Measurements from ENCODE around the gene RAD51B.

The RAD51B gene

DNA sequence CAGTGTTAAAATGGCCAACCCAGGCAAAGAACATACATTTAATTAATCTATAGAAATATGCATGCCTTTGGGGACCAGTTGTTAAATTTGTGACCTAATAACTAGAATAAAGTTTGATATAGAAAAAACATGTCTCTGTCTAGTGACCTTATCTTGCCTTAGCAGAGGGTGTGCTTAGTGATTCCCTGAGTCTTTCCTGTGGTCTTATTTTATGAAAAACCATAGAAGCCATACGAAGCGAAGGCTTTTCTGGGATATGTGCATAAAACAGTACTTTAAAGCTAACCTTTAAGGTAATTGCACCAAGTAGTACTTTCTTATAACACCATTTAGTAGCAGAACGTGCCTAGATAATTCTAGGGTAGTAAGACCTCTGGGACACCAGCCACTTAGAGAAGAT lies 593.9 kb downstream of the RAD51B start:
- Mint-ChIP-seq H3K27ac (peak overlapping the region; percentile 83 to 94 (median 90)), H3K27me3 (ENCODE audit: low read depth) (no peaks in the 10 kb centered on the region), H3K9me3 (no peaks in the 10 kb centered on the region), H3K4me3 (no peak overlapping the region), H3K4me1 (peaks cover 58% of the 10 kb centered on the region), H3K36me3 (ENCODE audit: low read depth) (no peaks in the 10 kb centered on the region)
- TF ChIP-seq, protein P1, sequence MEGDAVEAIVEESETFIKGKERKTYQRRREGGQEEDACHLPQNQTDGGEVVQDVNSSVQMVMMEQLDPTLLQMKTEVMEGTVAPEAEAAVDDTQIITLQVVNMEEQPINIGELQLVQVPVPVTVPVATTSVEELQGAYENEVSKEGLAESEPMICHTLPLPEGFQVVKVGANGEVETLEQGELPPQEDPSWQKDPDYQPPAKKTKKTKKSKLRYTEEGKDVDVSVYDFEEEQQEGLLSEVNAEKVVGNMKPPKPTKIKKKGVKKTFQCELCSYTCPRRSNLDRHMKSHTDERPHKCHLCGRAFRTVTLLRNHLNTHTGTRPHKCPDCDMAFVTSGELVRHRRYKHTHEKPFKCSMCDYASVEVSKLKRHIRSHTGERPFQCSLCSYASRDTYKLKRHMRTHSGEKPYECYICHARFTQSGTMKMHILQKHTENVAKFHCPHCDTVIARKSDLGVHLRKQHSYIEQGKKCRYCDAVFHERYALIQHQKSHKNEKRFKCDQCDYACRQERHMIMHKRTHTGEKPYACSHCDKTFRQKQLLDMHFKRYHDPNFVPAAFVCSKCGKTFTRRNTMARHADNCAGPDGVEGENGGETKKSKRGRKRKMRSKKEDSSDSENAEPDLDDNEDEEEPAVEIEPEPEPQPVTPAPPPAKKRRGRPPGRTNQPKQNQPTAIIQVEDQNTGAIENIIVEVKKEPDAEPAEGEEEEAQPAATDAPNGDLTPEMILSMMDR (IDR thresholded peaks at IDR 0.05; ENCODE audit: unreplicated experiment in 3 of 3), result no peak

DNA sequence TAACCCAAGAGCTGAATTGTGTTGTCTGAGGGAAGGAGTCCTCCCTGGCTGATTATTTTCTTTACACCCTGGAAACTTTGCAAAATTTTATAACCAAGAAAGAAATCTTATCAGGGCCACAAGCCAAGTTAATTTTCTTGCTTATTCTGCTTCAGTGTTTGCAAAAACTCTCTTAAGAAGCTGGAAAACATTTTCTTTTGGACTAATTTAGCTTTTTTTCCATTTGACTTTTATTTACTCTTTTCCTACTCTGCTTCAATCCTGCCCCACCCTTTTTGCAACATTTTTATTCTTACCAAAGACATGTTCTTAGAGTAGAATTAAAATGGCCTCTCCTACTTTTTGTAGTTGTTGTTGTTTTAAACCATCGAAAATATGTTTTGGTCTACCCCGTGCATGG lies 594.5 kb downstream of the RAD51B start:
- Mint-ChIP-seq H3K36me3 (ENCODE audit: low read depth) (no peaks in the 10 kb centered on the region), H3K4me3 (no peak overlapping the region), H3K27me3 (ENCODE audit: low read depth) (no peaks in the 10 kb centered on the region), H3K27ac (peak overlapping the region; percentile 83 to 94 (median 90)), H3K4me1 (peaks cover 60% of the 10 kb centered on the region), H3K9me3 (no peaks in the 10 kb centered on the region)
- TF ChIP-seq, protein P1 (IDR thresholded peaks at IDR 0.05; ENCODE audit: unreplicated experiment in 3 of 3), result no peak

DNA sequence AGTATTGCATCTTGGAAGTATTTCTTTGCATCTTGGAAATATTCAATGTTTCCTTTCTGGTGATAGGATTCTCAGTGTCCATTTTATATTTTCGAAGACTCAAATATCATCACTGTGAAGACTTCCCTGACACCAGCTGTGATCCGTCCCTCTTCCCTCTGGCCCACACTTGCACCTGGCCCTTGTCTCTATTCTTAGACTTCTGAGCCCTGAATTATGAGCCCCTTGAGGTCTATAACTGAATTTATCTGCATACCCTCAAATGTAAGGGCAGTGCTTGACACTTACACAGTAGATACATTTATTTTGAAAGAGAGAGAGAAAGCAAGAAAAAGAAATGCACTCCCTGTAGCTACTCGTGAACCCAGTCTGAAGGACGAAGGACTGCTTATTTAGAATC lies 596.6 kb downstream of the RAD51B start:
- H3K9me3 Mint-ChIP-seq, result no peaks in the 10 kb centered on the region
- H3K4me1 Mint-ChIP-seq, result peaks cover 70% of the 10 kb centered on the region
- H3K36me3 Mint-ChIP-seq (ENCODE audit: low read depth), result no peaks in the 10 kb centered on the region
- H3K27ac Mint-ChIP-seq, result peak overlapping the region; percentile 92 to 99 (median 94)
- TF ChIP-seq, protein P1 (IDR thresholded peaks at IDR 0.05; ENCODE audit: unreplicated experiment in 3 of 3), result no peak
- H3K27me3 Mint-ChIP-seq (ENCODE audit: low read depth), result no peaks in the 10 kb centered on the region
- peak overlapping the region in 2 of 3 experiments; percentile 15 to 26 for H3K4me3 Mint-ChIP-seq

DNA sequence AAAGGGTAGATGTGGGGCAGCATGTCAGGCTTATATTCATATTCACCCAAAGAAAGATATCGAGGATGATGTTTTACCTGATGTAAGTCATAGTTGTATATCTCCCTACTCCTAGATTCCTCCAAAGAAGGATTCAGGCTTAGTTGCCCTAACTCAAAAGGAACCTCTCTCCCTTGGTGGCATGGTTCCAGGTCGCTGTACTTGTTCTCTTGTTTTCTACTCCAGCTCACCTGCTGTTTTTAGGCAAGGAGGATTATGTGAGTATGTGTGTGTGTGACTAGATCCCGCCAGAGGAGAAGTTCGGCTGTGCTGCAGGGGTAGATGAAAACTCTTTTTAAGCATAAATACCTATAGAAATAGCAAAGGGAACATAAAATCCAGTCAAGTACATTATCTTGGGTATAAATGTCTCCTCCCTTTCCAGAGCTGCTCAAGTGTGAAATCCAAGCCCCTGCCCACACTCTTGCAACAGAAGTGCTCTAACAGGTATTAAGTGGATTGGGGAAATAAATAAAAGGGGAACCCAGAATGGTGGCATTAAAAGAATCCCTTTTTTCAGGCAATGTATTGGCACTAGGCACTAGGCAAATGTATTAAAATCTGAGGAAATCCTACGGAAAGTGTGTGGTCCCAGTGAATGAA lies 597.6 kb downstream of the RAD51B start:
- H3K27me3 Mint-ChIP-seq (ENCODE audit: low read depth), result no peaks in the 10 kb centered on the region
- H3K27ac Mint-ChIP-seq, result peak overlapping the region; percentile 92 to 99 (median 94)
- H3K4me3 Mint-ChIP-seq, result peak overlapping the region in 1 of 3 experiments; percentile 22
- TF ChIP-seq, protein P1 (IDR thresholded peaks at IDR 0.05; ENCODE audit: unreplicated experiment in 3 of 3), result no peak
- H3K9me3 Mint-ChIP-seq, result no peaks in the 10 kb centered on the region
- H3K4me1 Mint-ChIP-seq, result peaks cover 73% of the 10 kb centered on the region
- H3K36me3 Mint-ChIP-seq (ENCODE audit: low read depth), result no peaks in the 10 kb centered on the region

DNA sequence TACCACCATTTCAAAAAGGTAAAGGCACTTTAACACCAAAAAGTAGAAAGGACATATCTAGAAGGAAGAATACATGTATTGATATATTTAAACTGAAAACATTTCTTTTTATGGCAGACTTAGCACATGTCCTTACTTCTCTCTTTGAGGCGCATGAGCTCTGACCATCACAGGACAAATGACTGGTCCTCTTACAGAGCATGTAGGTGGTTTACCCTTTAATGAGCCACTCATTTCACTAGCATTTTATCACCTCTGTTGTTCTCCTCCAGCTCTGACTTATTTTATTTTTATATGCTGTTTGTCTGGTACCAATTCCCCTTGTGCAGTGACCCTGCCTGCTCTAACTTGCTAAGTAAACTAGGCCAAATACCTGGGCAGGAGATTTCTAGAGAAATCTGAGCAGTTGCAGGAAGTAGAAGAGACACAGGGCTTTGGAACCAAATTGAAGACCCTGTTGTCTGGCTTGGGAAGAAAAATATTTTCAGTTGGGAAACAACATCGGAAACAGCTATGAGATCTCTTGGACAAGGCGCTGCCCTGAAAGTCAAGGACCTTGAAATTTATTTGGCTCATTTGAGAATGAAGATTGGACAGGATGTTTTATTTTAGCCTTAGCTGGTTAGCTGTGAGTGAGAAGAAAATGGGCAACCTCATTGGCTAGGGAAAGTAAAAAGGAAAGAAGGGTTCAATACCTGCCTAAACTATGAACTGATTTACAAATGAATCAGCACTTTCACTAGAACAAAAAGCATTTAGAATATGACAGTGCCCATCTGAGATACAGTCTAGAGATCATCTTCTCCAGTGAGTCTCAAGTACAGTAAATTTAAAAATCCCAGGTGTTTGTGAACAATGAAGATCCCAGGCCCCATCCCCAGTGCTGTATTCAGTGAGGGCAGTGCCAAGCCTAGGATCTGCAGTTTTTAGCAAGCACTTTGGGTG lies 598.9 kb downstream of the RAD51B start:
- H3K36me3 Mint-ChIP-seq (ENCODE audit: low read depth), result no peaks in the 10 kb centered on the region
- peaks cover 80% of the 10 kb centered on the region for H3K4me1 Mint-ChIP-seq
- peaks cover 2% of the 10 kb centered on the region for H3K9me3 Mint-ChIP-seq
- H3K27ac Mint-ChIP-seq, result peak overlapping the region; percentile 92 to 99 (median 94)
- H3K27me3 Mint-ChIP-seq (ENCODE audit: low read depth), result no peaks in the 10 kb centered on the region
- TF ChIP-seq, protein P1 (IDR thresholded peaks at IDR 0.05; ENCODE audit: unreplicated experiment in 3 of 3), result no peak
- peak overlapping the region in 1 of 3 experiments; percentile 11 for H3K4me3 Mint-ChIP-seq

Measured in nephron (organoid).